WI38 (cell line): ENCODE data around the gene CCR9.

Source experiments
- H3K4me3 ChIP-seq: 2 replicates; pipeline ENCODE4 v1.5.1; 2011; ENCODE audit warnings: low read depth, mild to moderate bottlenecking, control low read depth, low read length
- TF ChIP-seq, protein P1 (sequence below): IDR thresholded peaks from 2 replicates; pipeline ENCODE4 v1.5.1; 2012; ENCODE audit warnings: low read depth, mild to moderate bottlenecking, control low read depth, low read length

The CCR9 gene

DNA sequence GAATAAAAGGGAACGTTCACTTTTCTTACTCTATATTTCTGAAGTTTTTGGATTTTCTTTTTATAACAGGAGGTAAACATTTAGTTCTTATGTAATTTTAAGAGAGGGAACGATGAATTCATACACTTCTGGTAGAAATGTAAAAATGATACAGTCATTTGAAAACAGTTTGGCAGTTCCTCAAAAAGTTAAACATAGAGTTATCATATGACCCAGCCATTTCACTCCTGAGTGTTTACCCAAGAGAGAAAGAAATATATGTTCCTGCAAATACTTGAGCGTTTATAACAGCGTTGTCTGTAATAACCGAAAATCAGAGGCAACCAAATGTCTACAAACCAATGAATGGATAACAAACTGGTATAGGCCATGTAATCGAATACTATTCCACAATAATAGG is 20.8 kb upstream of the CCR9 start:
- H3K4me3 ChIP-seq: no peak overlapping the region
- TF ChIP-seq, protein P1, sequence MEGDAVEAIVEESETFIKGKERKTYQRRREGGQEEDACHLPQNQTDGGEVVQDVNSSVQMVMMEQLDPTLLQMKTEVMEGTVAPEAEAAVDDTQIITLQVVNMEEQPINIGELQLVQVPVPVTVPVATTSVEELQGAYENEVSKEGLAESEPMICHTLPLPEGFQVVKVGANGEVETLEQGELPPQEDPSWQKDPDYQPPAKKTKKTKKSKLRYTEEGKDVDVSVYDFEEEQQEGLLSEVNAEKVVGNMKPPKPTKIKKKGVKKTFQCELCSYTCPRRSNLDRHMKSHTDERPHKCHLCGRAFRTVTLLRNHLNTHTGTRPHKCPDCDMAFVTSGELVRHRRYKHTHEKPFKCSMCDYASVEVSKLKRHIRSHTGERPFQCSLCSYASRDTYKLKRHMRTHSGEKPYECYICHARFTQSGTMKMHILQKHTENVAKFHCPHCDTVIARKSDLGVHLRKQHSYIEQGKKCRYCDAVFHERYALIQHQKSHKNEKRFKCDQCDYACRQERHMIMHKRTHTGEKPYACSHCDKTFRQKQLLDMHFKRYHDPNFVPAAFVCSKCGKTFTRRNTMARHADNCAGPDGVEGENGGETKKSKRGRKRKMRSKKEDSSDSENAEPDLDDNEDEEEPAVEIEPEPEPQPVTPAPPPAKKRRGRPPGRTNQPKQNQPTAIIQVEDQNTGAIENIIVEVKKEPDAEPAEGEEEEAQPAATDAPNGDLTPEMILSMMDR: no peak

DNA sequence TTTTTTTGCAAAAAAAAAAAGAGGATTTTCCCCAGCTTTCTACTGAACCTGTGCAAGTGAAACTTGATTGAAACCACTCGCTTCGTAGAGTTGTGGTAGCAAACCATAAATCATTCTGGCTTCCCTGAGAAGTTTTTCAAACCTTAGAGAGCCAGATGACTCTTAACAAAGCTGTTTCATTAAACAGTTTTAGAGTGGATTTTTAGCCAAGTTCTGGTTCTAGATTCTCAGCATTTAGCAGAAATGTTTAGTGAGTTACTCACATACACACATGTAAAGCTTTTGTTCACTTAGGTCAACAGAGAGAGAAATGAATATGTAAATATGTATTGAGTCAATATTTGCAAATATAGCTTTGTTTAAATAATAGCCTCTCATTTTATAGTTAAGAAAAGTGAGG is 18.1 kb upstream of the CCR9 start:
- no peak overlapping the region for H3K4me3 ChIP-seq
- TF ChIP-seq, protein P1: no peak

DNA sequence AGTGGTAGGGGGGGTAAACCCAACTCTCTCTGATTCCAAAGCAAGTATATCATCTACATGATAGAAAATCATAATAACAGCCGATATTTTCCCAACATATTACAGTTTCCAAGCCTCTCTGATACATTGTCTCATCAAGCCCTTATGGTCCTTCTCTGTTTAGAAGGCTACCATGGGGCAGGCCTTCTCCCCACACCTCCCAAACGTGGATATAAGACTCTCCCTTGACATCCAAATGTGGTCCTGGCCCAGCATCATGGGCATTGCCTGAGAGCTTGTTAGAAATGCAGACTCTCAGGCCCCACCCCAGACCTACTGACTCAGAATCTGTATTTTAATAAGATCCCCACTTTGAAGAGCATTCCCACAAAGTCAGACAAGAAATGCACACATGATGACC is 17.7 kb upstream of the CCR9 start:
- TF ChIP-seq, protein P1: no peak
- H3K4me3 ChIP-seq: no peak overlapping the region

DNA sequence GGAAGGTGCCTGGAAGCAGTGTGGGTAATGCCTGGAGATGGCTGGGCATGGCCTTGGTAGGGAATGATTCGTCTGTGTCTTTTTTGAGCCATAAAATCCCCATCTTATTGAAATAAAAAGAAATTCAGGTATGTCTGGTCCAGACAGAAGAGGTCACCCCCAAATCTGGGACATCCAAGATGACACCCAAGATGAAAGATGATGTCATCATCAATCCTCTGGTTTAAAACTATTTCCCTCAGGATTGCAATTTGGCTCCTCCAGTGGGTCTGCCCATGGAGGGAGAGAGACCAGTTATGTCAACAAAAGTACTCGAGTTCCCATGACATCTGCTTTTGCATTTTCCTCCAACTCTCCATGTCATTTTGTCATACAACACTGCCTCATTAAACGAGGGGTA is 16.7 kb upstream of the CCR9 start:
- H3K4me3 ChIP-seq: no peak overlapping the region
- TF ChIP-seq, protein P1: no peak

DNA sequence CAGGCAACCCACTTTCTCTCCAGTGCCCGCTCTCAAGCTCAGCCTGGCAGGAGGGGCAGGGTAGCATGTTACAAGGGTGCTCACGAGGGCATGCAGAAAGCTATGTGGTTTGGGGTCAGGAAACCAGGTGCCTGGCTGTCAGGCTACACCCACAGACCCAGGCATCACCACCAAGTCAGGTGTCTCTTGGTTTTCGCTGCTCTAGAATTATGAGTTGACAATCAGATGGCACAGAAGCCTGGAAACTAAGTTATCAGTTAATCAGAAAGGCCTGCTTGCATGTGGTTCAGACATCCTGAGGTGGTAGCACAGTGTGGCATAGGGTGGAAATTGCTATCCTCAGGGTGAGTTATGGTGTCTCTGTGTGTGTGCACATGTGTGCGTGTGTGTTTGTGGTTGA is 16.2 kb upstream of the CCR9 start:
- no peak overlapping the region for H3K4me3 ChIP-seq
- TF ChIP-seq, protein P1: no peak

DNA sequence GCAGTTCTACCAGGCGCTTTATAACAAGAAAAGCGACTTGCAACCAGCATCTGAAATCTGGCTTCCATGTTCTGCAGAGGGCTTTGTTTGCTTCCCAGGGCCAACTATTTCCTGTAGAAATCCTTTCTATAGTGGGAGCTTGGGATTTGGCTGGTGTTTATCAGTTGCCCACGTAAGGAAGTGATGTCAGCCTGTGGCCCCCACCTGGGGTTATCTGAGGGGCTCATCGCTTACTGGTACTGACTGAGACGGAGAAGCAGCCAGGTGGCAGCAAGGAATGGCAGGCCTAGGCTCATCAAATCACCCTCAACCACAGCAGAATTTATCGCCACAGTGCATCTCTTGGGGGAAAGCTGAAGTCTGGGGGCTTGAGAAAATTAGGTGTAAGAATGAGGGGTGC is 14.6 kb upstream of the CCR9 start:
- no peak overlapping the region for H3K4me3 ChIP-seq
- TF ChIP-seq, protein P1: no peak

DNA sequence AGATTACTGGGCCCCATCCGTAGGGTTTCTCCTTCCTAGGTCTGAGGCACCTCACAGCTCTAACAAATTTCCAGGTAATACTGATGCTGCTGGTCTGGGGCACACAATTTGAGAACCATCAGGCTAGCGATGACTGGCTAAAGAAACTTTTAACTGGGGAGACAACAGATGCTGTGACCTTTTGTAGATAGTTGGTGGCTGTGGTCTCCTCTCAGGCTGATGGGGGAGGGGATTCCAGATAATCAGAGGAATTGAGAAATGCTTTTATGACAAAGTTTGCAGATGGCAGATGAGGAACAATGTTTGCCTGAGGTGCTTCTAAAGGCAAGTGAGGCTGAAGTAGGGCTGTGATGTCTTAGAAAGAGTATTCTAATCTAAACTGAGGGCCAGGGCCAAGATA is 13.8 kb upstream of the CCR9 start:
- TF ChIP-seq, protein P1: no peak

DNA sequence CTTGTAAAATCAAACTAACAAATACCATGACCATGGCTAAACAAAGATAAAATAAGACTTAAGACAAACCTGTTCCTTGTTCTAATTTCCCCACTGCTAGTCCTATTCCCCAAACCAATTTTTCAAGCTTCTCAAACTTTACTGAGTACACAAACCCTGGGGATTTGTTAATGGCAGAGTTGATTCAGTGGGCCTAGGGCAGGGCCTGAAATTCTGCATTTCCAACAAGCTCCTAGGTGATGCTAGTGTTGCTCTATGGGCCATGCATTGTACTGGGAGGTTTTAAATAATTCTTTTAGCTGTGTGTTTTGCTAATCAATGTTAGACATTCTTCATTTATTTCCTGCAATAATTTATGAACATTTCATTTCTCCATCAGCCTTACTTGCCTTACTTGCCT is 13.3 kb upstream of the CCR9 start:
- no peak overlapping the region for H3K4me3 ChIP-seq
- TF ChIP-seq, protein P1: no peak

More for the DNA sequence above, 13.8 kb upstream of the CCR9 start:
- no peak overlapping the region for H3K4me3 ChIP-seq
